ENCODE results near the gene PDK2.

The PDK2 gene

GRCh38 chr17:50078430-50078829, 16.7 kb upstream of the PDK2 start:
- DNase-seq (ENCODE audit: low read depth, low spot score): no peak

GRCh38 chr17:50079334-50080095, 15.6 kb upstream of the PDK2 start:
- DNase-seq (ENCODE audit: low read depth, low spot score): no peak

GRCh38 chr17:50080096-50080480, 15.1 kb upstream of the PDK2 start:
- no peak for DNase-seq (ENCODE audit: low read depth, low spot score)

- DNase-seq (ENCODE audit: low read depth, low spot score): no peak
These were observed 14.3 kb upstream of the PDK2 start for GRCh38 chr17:50080827-50081226.

GRCh38 chr17:50081757-50082156, 13.4 kb upstream of the PDK2 start:
- no peak for DNase-seq (ENCODE audit: low read depth, low spot score)

GRCh38 chr17:50087246-50087911, 7.8 kb upstream of the PDK2 start:
- DNase-seq (ENCODE audit: low read depth, low spot score): peak; percentile 47

GRCh38 chr17:50087912-50088405, 7.2 kb upstream of the PDK2 start:
- no peak for DNase-seq (ENCODE audit: low read depth, low spot score)

- DNase-seq (ENCODE audit: low read depth, low spot score): no peak
These were observed 6.0 kb upstream of the PDK2 start for GRCh38 chr17:50088952-50089825.

- DNase-seq (ENCODE audit: low read depth, low spot score): no peak
These were observed 5.1 kb upstream of the PDK2 start for GRCh38 chr17:50090071-50090470.

- no peak for DNase-seq (ENCODE audit: low read depth, low spot score)
These were observed 3.9 kb upstream of the PDK2 start for GRCh38 chr17:50090971-50091917.

GRCh38 chr17:50091918-50092285, 3.2 kb upstream of the PDK2 start:
- no peak for DNase-seq (ENCODE audit: low read depth, low spot score)

GRCh38 chr17:50093246-50093645, 1.9 kb upstream of the PDK2 start:
- DNase-seq (ENCODE audit: low read depth, low spot score): no peak

GRCh38 chr17:50093807-50094206, 1.3 kb upstream of the PDK2 start:
- no peak for DNase-seq (ENCODE audit: low read depth, low spot score)

- no peak for DNase-seq (ENCODE audit: low read depth, low spot score)
These were observed 853 bp upstream of the PDK2 start for GRCh38 chr17:50094243-50094752.

GRCh38 chr17:50095626-50096037, 481 bp downstream of the PDK2 start:
- no peak for DNase-seq (ENCODE audit: low read depth, low spot score)

- no peak for DNase-seq (ENCODE audit: low read depth, low spot score)
These were observed 941 bp downstream of the PDK2 start for GRCh38 chr17:50096092-50096491.

- DNase-seq (ENCODE audit: low read depth, low spot score): no peak
These were observed 1.6 kb downstream of the PDK2 start for GRCh38 chr17:50096758-50097157.

- DNase-seq (ENCODE audit: low read depth, low spot score): no peak
These were observed 2.3 kb downstream of the PDK2 start for GRCh38 chr17:50097455-50097854.

- DNase-seq (ENCODE audit: low read depth, low spot score): no peak
These were observed 2.8 kb downstream of the PDK2 start for GRCh38 chr17:50097926-50098325.

- DNase-seq (ENCODE audit: low read depth, low spot score): no peak
These were observed 3.4 kb downstream of the PDK2 start for GRCh38 chr17:50098583-50098982.

GRCh38 chr17:50099003-50099402, 3.9 kb downstream of the PDK2 start:
- no peak for DNase-seq (ENCODE audit: low read depth, low spot score)
